H1 (cell line): ENCODE data around the gene ST14. TPM values are rescaled to one million over a fixed set of nuclear protein-coding genes. Genes with fewer than 3 reads are reported as not detected.

ENCODE experiments used
- HDAC2 ChIP-seq, 2 experiments: fragments of 300-600 bp in 1 of 2; sonication (generic) in 1 of 2; IDR thresholded peaks; 2 replicates each; pipeline ENCODE4 v1.6.1; 2011 to 2012; ENCODE audit warnings: low read depth in 2 of 2, low read length in 2 of 2, mild to moderate bottlenecking in 2 of 2, moderate library complexity in 2 of 2, borderline replicate concordance in 1 of 2, inconsistent platforms in 1 of 2
- polyA plus RNA-seq, 7 experiments: library from polyadenylated mRNA; depleted of rRNA in 3 of 7; stranded (reverse) in 5 of 7; unstranded in 2 of 7; fragments of >200 nt in 5 of 7; fragments of 200-250 nt in 2 of 7; gene quantifications; 1 replicate in 5 of 7; 2 replicates in 1 of 7; 4 replicates in 1 of 7; pipeline versions ENCODE4 v1.2.1 to v1.2.3, GENCODE V29; 2011 to 2013; ENCODE audit warnings: missing spikeins in 2 of 7, mixed read lengths in 2 of 7
- total RNA-seq: library from RNA; stranded (reverse); fragmentation: NEBNext Ultra II Directional; extraction: Animal tissue kit (Norgen Biotek cat#: 25700); gene quantifications from 2 replicates; pipeline ENCODE4 v1.2.1, GENCODE V29; 2021

Gene ST14
- total and polyA plus RNA-seq, 2 of the 8 experiments (the other 6 are each of a cell fraction or from before 2014, with no cell fraction given), result 22.4 to 24.9 TPM

DNA sequence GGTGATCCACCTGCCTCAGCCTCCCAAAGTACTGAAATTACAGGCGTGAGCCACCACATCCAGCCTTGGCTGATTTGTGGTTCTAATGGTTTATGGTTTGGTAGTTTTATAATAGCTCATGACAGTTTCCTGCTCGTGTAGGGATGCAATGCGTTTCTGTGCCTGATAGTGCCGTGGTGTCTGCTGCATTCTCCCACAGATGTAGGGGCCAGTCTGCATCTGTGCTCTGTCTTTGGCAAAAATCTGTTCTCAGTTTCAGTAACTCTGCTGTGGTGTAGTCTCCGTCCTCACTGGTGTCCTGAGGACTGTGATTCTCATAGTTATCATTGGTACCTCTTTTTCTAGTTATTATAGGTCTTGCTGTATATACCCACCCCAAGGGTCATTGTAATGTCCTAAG, 16.3 kb downstream of the ST14 start (continued):
- no peak for TF ChIP-seq HDAC2 (IDR thresholded peaks at IDR 0.05; ENCODE audit: borderline replicate concordance in 1 of 2, low read depth in 2 of 2, low read length in 2 of 2)
